LNCAP (cell line): ENCODE data around the gene TCF7L1.

Experiments used
- TF ChIP-seq, protein P1 (sequence below): fragments of 450-650 bp; IDR thresholded peaks from 2 replicates; pipeline ENCODE4 v1.5.1; 2017; ENCODE audit warnings: mild to moderate bottlenecking

Gene TCF7L1

DNA sequence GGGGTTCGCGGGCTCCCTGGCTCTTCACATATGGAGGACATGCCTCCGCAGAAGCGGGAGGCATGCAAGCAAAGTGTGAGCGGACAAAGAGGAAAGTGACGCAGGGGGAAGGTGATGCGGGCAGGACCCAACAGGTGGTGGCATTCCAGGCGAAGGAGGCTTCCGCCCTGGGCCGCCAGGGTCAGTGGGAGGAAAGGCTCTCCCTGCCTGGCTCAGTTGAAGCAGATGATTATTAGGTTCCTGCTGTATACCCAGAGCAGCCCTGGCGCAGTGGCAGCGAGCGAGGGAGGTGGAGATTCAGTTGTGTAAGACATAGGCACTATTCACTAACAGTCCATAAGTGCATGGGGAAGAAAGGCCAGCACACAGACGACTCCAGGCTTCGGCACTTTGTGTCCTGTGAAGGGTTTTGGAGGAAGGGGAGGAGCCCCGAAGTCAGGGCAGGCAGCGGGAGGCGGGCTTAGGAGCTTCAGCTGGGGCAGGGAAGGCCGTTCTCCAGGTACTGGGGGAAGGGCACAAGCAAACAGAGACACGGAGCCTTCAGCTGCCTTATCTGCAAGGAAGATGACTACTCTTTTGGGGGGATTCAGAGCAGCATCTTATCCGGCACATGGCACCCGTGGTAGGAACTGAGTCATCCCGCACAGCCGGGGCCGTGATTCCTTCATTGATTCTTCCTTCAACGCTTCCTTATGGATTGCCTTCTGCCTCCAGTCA, 104.8 kb downstream of the TCF7L1 start:
- TF ChIP-seq, protein P1, sequence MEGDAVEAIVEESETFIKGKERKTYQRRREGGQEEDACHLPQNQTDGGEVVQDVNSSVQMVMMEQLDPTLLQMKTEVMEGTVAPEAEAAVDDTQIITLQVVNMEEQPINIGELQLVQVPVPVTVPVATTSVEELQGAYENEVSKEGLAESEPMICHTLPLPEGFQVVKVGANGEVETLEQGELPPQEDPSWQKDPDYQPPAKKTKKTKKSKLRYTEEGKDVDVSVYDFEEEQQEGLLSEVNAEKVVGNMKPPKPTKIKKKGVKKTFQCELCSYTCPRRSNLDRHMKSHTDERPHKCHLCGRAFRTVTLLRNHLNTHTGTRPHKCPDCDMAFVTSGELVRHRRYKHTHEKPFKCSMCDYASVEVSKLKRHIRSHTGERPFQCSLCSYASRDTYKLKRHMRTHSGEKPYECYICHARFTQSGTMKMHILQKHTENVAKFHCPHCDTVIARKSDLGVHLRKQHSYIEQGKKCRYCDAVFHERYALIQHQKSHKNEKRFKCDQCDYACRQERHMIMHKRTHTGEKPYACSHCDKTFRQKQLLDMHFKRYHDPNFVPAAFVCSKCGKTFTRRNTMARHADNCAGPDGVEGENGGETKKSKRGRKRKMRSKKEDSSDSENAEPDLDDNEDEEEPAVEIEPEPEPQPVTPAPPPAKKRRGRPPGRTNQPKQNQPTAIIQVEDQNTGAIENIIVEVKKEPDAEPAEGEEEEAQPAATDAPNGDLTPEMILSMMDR: no peak

GRCh38 chr2:85238607-85239006, 105.4 kb downstream of the TCF7L1 start:
- TF ChIP-seq, protein P1: no peak

- TF ChIP-seq, protein P1: no peak
Measured at GRCh38 chr2:85239102-85239501, 105.9 kb downstream of the TCF7L1 start.

GRCh38 chr2:85240055-85240454, 106.9 kb downstream of the TCF7L1 start:
- TF ChIP-seq, protein P1: no peak

- TF ChIP-seq, protein P1: no peak
Measured at GRCh38 chr2:85242321-85242720, 109.1 kb downstream of the TCF7L1 start.

GRCh38 chr2:85243101-85244072, 110.2 kb downstream of the TCF7L1 start:
- TF ChIP-seq, protein P1: peak; percentile 39; the same call in 1 of the 2 replicates

- TF ChIP-seq, protein P1: no peak
Measured at GRCh38 chr2:85244828-85245227, 111.6 kb downstream of the TCF7L1 start.
